ENCODE results near the gene STARD3NL.
"Not testable (repeated sequence)": the region's sequence is repeated elsewhere in the genome, so short reads cannot be mapped to it uniquely, and the experiment has no call there.

STARD3NL gene

GRCh38 chr7:38269704-38270346, 91.8 kb downstream of the STARD3NL start:
- not testable (repeated sequence) for DNase-seq (ENCODE audit: low read depth)

- DNase-seq (ENCODE audit: low read depth), result not testable (repeated sequence)
Measured at GRCh38 chr7:38270405-38270804, 92.4 kb downstream of the STARD3NL start.

GRCh38 chr7:38273286-38273995, 95.4 kb downstream of the STARD3NL start, which contains the start of gene TARP:
Gene TARP, minus strand, starts transcription at chr7:38273636.
- no peak for DNase-seq (ENCODE audit: low read depth)

- no peak for DNase-seq (ENCODE audit: low read depth)
Measured at GRCh38 chr7:38274486-38274885, 96.4 kb downstream of the STARD3NL start.

- DNase-seq (ENCODE audit: low read depth), result no peak
Measured at GRCh38 chr7:38274927-38275620, 97.0 kb downstream of the STARD3NL start.

GRCh38 chr7:38276096-38276877, 98.2 kb downstream of the STARD3NL start:
- no peak for DNase-seq (ENCODE audit: low read depth)

GRCh38 chr7:38280000-38280399, 102.0 kb downstream of the STARD3NL start:
- DNase-seq (ENCODE audit: low read depth), result no peak

Data from CMK (cell line).